H1 (cell line): ENCODE data around the gene VN1R5. TPM values are rescaled to one million over a fixed set of nuclear protein-coding genes. Genes with fewer than 3 reads are reported as not detected.

Source experiments
- polyA plus RNA-seq, 7 experiments: library from polyadenylated mRNA; depleted of rRNA in 3 of 7; stranded (reverse) in 5 of 7; unstranded in 2 of 7; fragments of >200 nt in 5 of 7; fragments of 200-250 nt in 2 of 7; gene quantifications; 1 replicate in 5 of 7; 2 replicates in 1 of 7; 4 replicates in 1 of 7; pipeline versions ENCODE4 v1.2.1 to v1.2.3, GENCODE V29; 2011 to 2013; ENCODE audit warnings: missing spikeins in 2 of 7, mixed read lengths in 2 of 7
- total RNA-seq: library from RNA; stranded (reverse); fragmentation: NEBNext Ultra II Directional; extraction: Animal tissue kit (Norgen Biotek cat#: 25700); gene quantifications from 2 replicates; pipeline ENCODE4 v1.2.1, GENCODE V29; 2021
- TF ChIP-seq, protein P1 (sequence below): fragments of 300-600 bp; sonication (generic); IDR thresholded peaks from 2 replicates; pipeline ENCODE4 v1.7.1; 2012; ENCODE audit warnings: low read length, moderate library complexity, mild to moderate bottlenecking, inconsistent platforms; ENCODE audit not compliant: insufficient replicate concordance
- TF ChIP-seq, protein P2 (sequence below), 3 experiments: IDR thresholded peaks; 1 replicate in 2 of 3; 2 replicates in 1 of 3; pipeline versions ENCODE4 v1.5.1 to v1.6.1; 2011; ENCODE audit warnings: low read length in 3 of 3, mild to moderate bottlenecking in 3 of 3, inconsistent platforms in 2 of 3, low read depth in 1 of 3, moderate library complexity in 1 of 3; ENCODE audit not compliant: insufficient read depth in 1 of 3; ENCODE audit errors: control extremely low read depth in 1 of 3

Gene VN1R5
- total and polyA plus RNA-seq, 2 of the 8 experiments (the other 6 are each of a cell fraction or from before 2014, with no cell fraction given): not detected

DNA sequence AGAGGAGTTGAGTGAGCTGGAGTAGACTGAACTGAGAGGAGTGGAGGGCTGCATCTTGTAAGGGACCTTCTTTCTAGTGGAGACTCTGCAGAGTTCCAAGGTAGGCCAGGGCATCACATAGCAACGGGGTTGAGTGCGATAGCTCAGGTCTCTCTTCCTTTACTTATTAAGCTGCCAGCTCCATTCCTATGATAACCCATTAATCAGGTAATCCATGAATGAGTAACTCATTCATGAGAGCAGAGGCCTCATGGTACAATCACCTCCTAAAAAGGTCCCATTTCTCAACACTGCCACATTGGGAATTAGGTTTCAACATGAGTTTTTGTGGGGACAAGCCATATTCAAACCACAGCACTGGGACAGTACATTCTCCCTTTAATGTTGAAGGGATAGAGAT lies 21.3 kb downstream of the VN1R5 start (continued):
- TF ChIP-seq, protein P1, sequence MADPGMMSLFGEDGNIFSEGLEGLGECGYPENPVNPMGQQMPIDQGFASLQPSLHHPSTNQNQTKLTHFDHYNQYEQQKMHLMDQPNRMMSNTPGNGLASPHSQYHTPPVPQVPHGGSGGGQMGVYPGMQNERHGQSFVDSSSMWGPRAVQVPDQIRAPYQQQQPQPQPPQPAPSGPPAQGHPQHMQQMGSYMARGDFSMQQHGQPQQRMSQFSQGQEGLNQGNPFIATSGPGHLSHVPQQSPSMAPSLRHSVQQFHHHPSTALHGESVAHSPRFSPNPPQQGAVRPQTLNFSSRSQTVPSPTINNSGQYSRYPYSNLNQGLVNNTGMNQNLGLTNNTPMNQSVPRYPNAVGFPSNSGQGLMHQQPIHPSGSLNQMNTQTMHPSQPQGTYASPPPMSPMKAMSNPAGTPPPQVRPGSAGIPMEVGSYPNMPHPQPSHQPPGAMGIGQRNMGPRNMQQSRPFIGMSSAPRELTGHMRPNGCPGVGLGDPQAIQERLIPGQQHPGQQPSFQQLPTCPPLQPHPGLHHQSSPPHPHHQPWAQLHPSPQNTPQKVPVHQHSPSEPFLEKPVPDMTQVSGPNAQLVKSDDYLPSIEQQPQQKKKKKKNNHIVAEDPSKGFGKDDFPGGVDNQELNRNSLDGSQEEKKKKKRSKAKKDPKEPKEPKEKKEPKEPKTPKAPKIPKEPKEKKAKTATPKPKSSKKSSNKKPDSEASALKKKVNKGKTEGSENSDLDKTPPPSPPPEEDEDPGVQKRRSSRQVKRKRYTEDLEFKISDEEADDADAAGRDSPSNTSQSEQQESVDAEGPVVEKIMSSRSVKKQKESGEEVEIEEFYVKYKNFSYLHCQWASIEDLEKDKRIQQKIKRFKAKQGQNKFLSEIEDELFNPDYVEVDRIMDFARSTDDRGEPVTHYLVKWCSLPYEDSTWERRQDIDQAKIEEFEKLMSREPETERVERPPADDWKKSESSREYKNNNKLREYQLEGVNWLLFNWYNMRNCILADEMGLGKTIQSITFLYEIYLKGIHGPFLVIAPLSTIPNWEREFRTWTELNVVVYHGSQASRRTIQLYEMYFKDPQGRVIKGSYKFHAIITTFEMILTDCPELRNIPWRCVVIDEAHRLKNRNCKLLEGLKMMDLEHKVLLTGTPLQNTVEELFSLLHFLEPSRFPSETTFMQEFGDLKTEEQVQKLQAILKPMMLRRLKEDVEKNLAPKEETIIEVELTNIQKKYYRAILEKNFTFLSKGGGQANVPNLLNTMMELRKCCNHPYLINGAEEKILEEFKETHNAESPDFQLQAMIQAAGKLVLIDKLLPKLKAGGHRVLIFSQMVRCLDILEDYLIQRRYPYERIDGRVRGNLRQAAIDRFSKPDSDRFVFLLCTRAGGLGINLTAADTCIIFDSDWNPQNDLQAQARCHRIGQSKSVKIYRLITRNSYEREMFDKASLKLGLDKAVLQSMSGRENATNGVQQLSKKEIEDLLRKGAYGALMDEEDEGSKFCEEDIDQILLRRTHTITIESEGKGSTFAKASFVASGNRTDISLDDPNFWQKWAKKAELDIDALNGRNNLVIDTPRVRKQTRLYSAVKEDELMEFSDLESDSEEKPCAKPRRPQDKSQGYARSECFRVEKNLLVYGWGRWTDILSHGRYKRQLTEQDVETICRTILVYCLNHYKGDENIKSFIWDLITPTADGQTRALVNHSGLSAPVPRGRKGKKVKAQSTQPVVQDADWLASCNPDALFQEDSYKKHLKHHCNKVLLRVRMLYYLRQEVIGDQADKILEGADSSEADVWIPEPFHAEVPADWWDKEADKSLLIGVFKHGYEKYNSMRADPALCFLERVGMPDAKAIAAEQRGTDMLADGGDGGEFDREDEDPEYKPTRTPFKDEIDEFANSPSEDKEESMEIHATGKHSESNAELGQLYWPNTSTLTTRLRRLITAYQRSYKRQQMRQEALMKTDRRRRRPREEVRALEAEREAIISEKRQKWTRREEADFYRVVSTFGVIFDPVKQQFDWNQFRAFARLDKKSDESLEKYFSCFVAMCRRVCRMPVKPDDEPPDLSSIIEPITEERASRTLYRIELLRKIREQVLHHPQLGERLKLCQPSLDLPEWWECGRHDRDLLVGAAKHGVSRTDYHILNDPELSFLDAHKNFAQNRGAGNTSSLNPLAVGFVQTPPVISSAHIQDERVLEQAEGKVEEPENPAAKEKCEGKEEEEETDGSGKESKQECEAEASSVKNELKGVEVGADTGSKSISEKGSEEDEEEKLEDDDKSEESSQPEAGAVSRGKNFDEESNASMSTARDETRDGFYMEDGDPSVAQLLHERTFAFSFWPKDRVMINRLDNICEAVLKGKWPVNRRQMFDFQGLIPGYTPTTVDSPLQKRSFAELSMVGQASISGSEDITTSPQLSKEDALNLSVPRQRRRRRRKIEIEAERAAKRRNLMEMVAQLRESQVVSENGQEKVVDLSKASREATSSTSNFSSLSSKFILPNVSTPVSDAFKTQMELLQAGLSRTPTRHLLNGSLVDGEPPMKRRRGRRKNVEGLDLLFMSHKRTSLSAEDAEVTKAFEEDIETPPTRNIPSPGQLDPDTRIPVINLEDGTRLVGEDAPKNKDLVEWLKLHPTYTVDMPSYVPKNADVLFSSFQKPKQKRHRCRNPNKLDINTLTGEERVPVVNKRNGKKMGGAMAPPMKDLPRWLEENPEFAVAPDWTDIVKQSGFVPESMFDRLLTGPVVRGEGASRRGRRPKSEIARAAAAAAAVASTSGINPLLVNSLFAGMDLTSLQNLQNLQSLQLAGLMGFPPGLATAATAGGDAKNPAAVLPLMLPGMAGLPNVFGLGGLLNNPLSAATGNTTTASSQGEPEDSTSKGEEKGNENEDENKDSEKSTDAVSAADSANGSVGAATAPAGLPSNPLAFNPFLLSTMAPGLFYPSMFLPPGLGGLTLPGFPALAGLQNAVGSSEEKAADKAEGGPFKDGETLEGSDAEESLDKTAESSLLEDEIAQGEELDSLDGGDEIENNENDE: no peak
- TF ChIP-seq, protein P2, sequence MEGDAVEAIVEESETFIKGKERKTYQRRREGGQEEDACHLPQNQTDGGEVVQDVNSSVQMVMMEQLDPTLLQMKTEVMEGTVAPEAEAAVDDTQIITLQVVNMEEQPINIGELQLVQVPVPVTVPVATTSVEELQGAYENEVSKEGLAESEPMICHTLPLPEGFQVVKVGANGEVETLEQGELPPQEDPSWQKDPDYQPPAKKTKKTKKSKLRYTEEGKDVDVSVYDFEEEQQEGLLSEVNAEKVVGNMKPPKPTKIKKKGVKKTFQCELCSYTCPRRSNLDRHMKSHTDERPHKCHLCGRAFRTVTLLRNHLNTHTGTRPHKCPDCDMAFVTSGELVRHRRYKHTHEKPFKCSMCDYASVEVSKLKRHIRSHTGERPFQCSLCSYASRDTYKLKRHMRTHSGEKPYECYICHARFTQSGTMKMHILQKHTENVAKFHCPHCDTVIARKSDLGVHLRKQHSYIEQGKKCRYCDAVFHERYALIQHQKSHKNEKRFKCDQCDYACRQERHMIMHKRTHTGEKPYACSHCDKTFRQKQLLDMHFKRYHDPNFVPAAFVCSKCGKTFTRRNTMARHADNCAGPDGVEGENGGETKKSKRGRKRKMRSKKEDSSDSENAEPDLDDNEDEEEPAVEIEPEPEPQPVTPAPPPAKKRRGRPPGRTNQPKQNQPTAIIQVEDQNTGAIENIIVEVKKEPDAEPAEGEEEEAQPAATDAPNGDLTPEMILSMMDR (IDR thresholded peaks at IDR 0.05; ENCODE audit: control extremely low read depth in 1 of 3, insufficient read depth in 1 of 3, low read depth in 1 of 3, low read length in 3 of 3): no peak
- TF ChIP-seq, all 59 proteins: peak for 0
